Measurements from ENCODE around the gene RAPGEF1.
A peak's percentile ranks its signal among the peaks of the same experiment; 100 is the strongest.

The RAPGEF1 gene

DNA sequence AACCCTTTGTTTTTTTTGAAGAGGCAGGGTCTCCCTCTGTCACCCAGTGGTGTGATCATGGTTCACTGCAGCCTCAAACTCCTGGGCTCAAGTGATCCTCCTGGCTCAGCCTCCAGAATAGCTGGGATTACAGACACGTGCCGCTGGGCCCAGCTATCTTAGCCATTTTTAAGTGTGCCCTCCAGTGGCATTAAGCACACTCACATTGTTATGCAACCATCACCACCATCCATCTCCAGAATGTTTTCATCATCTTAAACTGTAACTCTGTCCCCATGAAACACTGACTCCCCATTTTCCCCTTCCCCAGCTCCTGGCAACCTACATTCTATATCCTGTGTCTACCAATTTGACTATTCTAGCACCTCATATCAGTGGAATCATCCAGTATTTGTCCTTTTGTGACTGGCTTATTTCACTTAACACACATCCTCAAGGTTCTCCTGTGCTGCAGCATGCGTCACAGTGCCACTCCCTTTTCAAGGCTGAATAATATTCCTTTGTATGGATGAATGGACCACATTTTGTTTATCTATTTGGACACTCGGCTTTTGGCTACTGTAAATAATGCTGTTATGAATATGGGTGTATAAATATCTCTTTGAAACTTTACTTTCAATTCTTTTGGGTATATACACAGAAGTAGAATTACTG lies 12.5 kb upstream of the RAPGEF1 start:
- TF ChIP-seq, protein P1, sequence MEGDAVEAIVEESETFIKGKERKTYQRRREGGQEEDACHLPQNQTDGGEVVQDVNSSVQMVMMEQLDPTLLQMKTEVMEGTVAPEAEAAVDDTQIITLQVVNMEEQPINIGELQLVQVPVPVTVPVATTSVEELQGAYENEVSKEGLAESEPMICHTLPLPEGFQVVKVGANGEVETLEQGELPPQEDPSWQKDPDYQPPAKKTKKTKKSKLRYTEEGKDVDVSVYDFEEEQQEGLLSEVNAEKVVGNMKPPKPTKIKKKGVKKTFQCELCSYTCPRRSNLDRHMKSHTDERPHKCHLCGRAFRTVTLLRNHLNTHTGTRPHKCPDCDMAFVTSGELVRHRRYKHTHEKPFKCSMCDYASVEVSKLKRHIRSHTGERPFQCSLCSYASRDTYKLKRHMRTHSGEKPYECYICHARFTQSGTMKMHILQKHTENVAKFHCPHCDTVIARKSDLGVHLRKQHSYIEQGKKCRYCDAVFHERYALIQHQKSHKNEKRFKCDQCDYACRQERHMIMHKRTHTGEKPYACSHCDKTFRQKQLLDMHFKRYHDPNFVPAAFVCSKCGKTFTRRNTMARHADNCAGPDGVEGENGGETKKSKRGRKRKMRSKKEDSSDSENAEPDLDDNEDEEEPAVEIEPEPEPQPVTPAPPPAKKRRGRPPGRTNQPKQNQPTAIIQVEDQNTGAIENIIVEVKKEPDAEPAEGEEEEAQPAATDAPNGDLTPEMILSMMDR (IDR thresholded peaks at IDR 0.05; ENCODE audit: low read depth, low read length, missing control alignments): no peak
- no peak overlapping the region for H3K4me3 ChIP-seq (ENCODE audit: low read depth, low read length)
- in situ Hi-C loops (cut with HindIII; ENCODE audit: low sequenced_read_pairs): no loop called here
- no peak for DNase-seq (ENCODE audit: low read depth)

DNA sequence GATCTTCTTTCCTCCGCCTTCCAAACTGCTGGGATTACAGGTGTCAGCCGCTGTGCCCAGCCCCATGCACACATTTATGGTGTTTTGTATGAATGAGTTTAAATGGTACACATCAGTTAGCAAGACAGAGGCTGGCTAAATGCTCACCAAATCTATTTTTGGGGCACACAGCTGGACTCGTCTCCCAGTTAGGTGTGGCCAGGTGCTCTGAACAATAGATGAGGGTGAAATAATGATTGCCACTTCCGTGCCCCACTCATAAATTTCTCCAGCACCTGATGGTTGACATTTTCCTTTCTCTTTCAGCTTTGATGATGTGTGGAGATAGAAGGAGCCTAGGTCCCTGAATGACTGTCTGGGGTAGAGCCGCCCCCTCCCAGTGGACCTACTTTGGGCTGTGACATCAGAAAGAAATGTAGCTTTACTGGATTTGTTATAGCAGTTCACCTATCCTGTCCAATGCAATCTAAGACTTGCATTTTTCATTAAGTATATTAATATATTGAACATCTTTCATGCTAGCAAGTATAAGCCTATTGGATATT lies 8.6 kb upstream of the RAPGEF1 start:
- no peak overlapping the region for H3K4me3 ChIP-seq (ENCODE audit: low read depth, low read length)
- in situ Hi-C loops (cut with HindIII; ENCODE audit: low sequenced_read_pairs): no loop called here
- no peak for DNase-seq (ENCODE audit: low read depth)
- TF ChIP-seq, protein P1 (IDR thresholded peaks at IDR 0.05; ENCODE audit: low read depth, low read length, missing control alignments): no peak

DNA sequence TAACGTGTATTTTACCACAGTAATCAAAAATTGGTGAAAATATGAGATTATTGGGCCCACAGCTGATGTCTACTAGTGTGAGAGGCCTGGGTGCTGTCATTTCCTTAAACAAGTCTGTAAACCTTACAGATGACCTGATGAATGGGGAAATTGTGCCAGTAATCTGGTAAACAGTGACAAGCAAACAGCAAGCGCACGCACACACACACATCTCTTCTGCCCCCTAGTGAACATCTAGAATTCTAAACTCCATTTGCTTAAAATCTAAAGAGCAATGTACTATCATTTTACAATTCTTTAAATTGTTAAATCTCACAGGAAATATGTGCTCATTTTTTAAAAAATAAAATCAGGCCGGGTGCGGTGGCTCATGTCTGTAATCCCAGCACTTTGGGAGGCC lies 7.5 kb upstream of the RAPGEF1 start:
- in situ Hi-C loops (cut with HindIII; ENCODE audit: low sequenced_read_pairs): no loop called here
- H3K4me3 ChIP-seq (ENCODE audit: low read depth, low read length): no peak overlapping the region
- peak; percentile 36 for DNase-seq (ENCODE audit: low read depth)
- TF ChIP-seq, protein P1 (IDR thresholded peaks at IDR 0.05; ENCODE audit: low read depth, low read length, missing control alignments): peak; percentile 61

DNA sequence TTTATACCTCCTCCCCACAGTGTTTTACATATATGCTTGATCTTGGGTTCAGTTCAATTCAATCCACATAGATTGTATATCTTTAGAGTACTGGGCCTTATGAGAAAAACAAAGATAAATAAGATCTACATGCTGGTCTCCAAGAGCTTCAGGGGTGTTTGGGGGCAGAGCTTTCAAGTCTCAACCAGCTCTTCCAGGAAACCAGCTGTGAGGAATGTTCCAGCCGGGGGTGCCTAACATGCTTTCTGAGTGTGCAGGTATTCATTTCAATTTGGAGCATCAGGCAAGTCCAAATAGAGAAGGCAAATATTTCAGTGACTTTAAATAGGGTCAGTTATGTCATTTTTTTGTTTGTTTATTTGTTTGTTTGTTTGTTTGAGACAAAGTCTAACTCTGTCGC lies 5.7 kb upstream of the RAPGEF1 start:
- no peak for DNase-seq (ENCODE audit: low read depth)
- in situ Hi-C loops (cut with HindIII; ENCODE audit: low sequenced_read_pairs): no loop called here
- TF ChIP-seq, protein P1 (IDR thresholded peaks at IDR 0.05; ENCODE audit: low read depth, low read length, missing control alignments): no peak
- no peak overlapping the region for H3K4me3 ChIP-seq (ENCODE audit: low read depth, low read length)

DNA sequence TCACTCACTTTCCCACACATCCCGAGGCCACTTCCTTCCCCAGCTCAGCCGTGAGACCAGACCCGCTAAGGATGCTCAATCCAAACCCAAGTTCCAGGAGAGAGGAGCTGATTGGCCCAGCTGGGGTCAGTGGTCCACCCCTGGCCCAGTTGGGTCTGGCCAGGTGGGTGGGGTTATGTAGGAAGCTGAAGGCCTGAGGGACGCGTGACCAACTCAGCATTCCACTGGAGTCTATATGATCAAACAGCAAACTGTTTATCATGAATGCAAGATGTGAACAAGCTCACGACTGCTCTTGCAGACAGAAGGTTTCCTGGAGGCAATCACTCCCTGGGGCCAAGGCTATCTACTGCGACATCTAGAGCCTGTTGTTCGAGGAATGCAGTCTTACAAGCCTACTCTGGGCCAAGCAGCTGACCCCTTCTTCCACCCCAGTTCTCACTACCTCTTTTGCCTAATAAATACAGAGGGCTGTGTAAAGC lies 4.9 kb upstream of the RAPGEF1 start:
- DNase-seq (ENCODE audit: low read depth): no peak
- in situ Hi-C loops (cut with HindIII; ENCODE audit: low sequenced_read_pairs): no loop called here
- no peak overlapping the region for H3K4me3 ChIP-seq (ENCODE audit: low read depth, low read length)
- TF ChIP-seq, protein P1 (IDR thresholded peaks at IDR 0.05; ENCODE audit: low read depth, low read length, missing control alignments): no peak

- H3K4me3 ChIP-seq (ENCODE audit: low read depth, low read length): no peak overlapping the region
- DNase-seq (ENCODE audit: low read depth): no peak
- in situ Hi-C loops (cut with HindIII; ENCODE audit: low sequenced_read_pairs): no loop called here
- TF ChIP-seq, protein P1 (IDR thresholded peaks at IDR 0.05; ENCODE audit: low read depth, low read length, missing control alignments): no peak
Measured at GRCh38 chr9:131744171-131744719, 4.4 kb upstream of the RAPGEF1 start.

All from astrocyte of the cerebellum (primary cell).